Motor neuron (in vitro differentiated cells): ENCODE data around the gene LASP1. TPM values are rescaled to one million over a fixed set of nuclear protein-coding genes. Genes with fewer than 3 reads are reported as not detected.
"Not testable (repeated sequence)": the region's sequence is repeated elsewhere in the genome, so short reads cannot be mapped to it uniquely, and the experiment has no call there.

Source experiments
- ATAC-seq, 8 experiments: fragments of 200-7000 bp; cut with Tn5 transposase; replicated peaks in 6 of 8; 2 replicates each; pipeline ENCODE4 v1.8.0; 2021; ENCODE audit warnings: mild to moderate bottlenecking in 8 of 8, moderate library complexity in 8 of 8
- H3K27ac ChIP-seq, 2 donors: fragments of 250-450 bp; sonication (Bioruptor Pico); 2 replicates each; pipeline ENCODE4 v1.9.0; 2021; ENCODE audit warnings: antibody characterized with exemption in 2 of 2, mild to moderate bottlenecking in 2 of 2, moderate library complexity in 1 of 2
- H3K4me1 ChIP-seq, 2 donors: fragments of 250-450 bp; sonication (Bioruptor Pico); replicated peaks in 1 of 2; 2 replicates each; pipeline ENCODE4 v1.6.1; 2021; ENCODE audit warnings: antibody characterized with exemption in 2 of 2, mild to moderate bottlenecking in 2 of 2, moderate library complexity in 1 of 2
- H3K4me3 ChIP-seq, 5 donors: fragments of 250-450 bp; sonication (Bioruptor Pico); 2 replicates each; pipeline ENCODE4 v1.9.0; 2021; ENCODE audit warnings: antibody characterized with exemption in 5 of 5, mild to moderate bottlenecking in 5 of 5, moderate library complexity in 4 of 5
- WGBS, 10 experiments: fragments of 450-650 bp; shearing (Covaris generic); methylation state at CpG; one replicate each; pipeline ENCODE4 v1.0.0; 2022; 5-methylcytosine and 5-hydroxymethylcytosine counted together
- in situ Hi-C, 9 experiments: fragments of 400-800 bp; cut with MboI; loops; one replicate each; pipeline ENCODE4 v1.15.0; 2021; ENCODE audit warnings: low sequenced_read_pairs in 9 of 9, low pct_unique_long_range_greater_than_20kb in 2 of 9; ENCODE audit not compliant: unreplicated experiment in 9 of 9
- total RNA-seq, 8 experiments: library from RNA; unstranded; fragments of 300-600 nt; gene quantifications; 2 replicates each; pipeline versions ENCODE4 v1.2.3 to v1.2.4, GENCODE V29; 2022

Gene LASP1
- total RNA-seq, 8 experiments from 2014 or later = 33.2 to 95.1 (median 48.3) TPM

- in situ Hi-C loops = no loop called here
- no peak for ATAC-seq
- Histone ChIP-seq H3K27ac (no peak overlapping the region), H3K4me1 (peaks cover 3 to 12% of the 10 kb centered on the region in 2 donors), H3K4me3 (no peak overlapping the region)
- WGBS, 10 experiments = 20 to 100% (median 81%) methylated on average over 1 to 4 of the region's 9 CpGs; no CpG with 5 or more reads in 3 of the 10 experiments
Observed at GRCh38 chr17:38920374-38921291, 50.8 kb downstream of the LASP1 start.

GRCh38 chr17:38921756-38922411 lies 52.0 kb downstream of the LASP1 start:
- no peak overlapping the region for H3K4me3 ChIP-seq
- in situ Hi-C loops = no loop called here
- H3K4me1 ChIP-seq = peaks cover 3 to 17% of the 10 kb centered on the region in 2 donors
- H3K27ac ChIP-seq = no peak overlapping the region
- peak in 1 of 8 experiments; percentile 4 for ATAC-seq
- WGBS, 10 experiments = 40 to 100% (median 79%) methylated on average over 1 to 7 of the region's 13 CpGs; no CpG with 5 or more reads in 2 of the 10 experiments

DNA sequence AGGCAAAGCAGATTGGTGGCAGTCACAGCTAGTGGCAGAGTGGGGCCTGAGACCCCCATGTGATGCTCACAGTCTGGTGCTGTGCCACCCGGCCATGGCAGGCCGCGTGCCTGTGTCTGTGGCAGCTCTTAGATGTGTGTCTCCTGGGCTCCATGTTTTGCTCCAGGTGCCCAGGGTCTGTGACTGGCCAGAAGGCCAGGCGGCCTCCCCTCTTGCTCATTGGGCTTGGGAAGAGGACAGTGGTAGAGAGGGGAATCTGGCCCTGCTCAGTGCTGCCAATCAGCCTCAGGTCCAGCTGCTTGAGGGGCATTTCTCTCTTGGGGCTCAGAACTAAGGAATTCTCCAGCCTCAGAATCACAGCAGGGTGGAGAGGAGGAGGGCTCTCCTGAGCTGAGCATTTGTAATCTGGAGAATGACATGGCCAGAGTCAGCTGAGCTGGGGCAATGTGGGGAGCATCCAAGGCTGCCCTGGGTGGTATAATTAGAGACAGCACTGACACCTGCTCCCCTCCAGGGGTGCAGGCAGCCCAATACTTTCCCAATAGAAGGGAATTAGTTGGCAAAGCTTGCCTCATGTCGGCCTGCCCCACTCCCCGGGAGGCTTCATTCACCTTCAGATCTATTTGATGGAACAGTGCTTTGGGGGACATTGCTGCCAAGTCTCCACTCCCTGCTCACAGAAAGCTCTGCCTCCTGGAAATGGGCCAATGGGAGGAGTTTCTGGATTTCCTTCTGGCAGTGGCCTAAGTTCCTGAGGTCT lies 52.9 kb downstream of the LASP1 start:
- peak; percentile 27 to 60 (median 48) for ATAC-seq
- peaks cover 3 to 17% of the 10 kb centered on the region in 2 donors for H3K4me1 ChIP-seq
- no peak overlapping the region for H3K27ac ChIP-seq
- WGBS, 10 experiments = 20 to 100% (median 42%) methylated on average over 1 to 2 of the region's 6 CpGs; no CpG with 5 or more reads in 7 of the 10 experiments
- no peak overlapping the region for H3K4me3 ChIP-seq
- in situ Hi-C loops = no loop called here

GRCh38 chr17:38925263-38925995 lies 55.6 kb downstream of the LASP1 start, which contains the start of gene LASP1NB:
Gene LASP1NB, plus strand, starts transcription at chr17:38925614.
- H3K27ac ChIP-seq = peak within 1 kb of the TSS; percentile 92 to 94
- in situ Hi-C loops = no loop called here
- ATAC-seq = peak in 5 of 8 experiments; percentile 82 to 98 (median 94)

DNA sequence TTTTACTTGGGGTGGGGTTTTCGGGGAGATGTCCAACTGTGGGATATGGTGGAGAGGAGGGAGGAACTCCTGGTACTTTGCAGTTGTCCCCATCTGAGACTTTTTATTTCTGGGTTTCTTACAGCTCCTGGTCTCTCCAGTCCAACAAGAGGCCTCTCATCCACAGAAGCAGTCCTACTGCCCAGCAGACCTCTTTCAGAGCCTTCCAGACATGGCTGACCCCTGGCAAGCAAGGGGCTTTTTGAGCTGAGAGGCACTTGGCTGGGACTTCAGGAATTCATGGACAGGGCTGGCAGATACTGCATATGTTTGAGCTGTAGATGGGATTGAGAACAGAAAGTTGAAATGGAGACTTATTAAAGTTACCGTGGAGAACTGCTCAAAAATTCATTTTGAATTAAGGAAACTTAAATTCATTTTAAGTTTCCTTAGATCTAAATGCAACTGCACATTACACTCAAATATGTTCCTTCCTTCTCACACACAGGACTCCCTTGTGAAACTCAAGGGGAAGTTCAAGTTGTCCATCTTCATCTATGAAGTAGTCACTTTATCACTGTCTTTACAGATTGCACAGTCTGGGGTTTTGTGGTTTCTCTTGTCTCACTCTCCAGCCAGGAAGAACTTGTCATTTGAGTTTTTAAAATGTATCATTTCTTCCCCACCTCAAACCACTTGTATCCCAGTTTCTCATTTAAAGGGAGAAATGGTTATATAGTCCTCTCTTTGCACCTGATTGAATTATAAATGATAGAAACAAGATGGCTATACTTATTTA lies 56.6 kb downstream of the LASP1 start:
- H3K4me1 ChIP-seq = peaks cover 3 to 17% of the 10 kb centered on the region in 2 donors
- 17 to 100% (median 78%) methylated on average over 1 to 2 of the region's 2 CpGs; no CpG with 5 or more reads in 2 of the 10 experiments for WGBS, 10 experiments
- ATAC-seq = no peak
- peak overlapping the region in 4 of 5 donors; percentile 33 to 49 (median 46) for H3K4me3 ChIP-seq
- H3K27ac ChIP-seq = no peak overlapping the region
- in situ Hi-C loops = no loop called here

More at GRCh38 chr17:38925263-38925995, 55.6 kb downstream of the LASP1 start, which contains the start of gene LASP1NB:
- WGBS, 10 experiments = 0 to 86% (median 46%) methylated on average over 1 to 8 of the region's 14 CpGs
- H3K4me3 ChIP-seq = peak within 1 kb of the TSS; percentile 21 to 49 (median 43)
- peaks cover 3 to 17% of the 10 kb centered on the region in 2 donors for H3K4me1 ChIP-seq

- H3K27ac ChIP-seq, H3K4me3 ChIP-seq, ATAC-seq, H3K4me1 ChIP-seq, in situ Hi-C loops: not testable (repeated sequence)
- no CpG with 5 or more reads among the region's 36 CpGs for WGBS, 10 experiments
Observed at GRCh38 chr17:38930782-38931181, 60.9 kb downstream of the LASP1 start.

- 85 to 100% (median 90%) methylated on average over 2 to 9 of the region's 9 CpGs; no CpG with 5 or more reads in 3 of the 10 experiments for WGBS, 10 experiments
- ATAC-seq, H3K4me3 ChIP-seq, H3K27ac ChIP-seq, in situ Hi-C loops, H3K4me1 ChIP-seq: not testable (repeated sequence)
Observed at GRCh38 chr17:38933962-38934361, 64.1 kb downstream of the LASP1 start.

- in situ Hi-C loops = no loop called here
- Histone ChIP-seq H3K27ac (no peak overlapping the region), H3K4me1 (peaks cover 6 to 11% of the 10 kb centered on the region in 2 donors), H3K4me3 (no peak overlapping the region)
- ATAC-seq = no peak
Observed at GRCh38 chr17:38939987-38940386, 70.1 kb downstream of the LASP1 start.

DNA sequence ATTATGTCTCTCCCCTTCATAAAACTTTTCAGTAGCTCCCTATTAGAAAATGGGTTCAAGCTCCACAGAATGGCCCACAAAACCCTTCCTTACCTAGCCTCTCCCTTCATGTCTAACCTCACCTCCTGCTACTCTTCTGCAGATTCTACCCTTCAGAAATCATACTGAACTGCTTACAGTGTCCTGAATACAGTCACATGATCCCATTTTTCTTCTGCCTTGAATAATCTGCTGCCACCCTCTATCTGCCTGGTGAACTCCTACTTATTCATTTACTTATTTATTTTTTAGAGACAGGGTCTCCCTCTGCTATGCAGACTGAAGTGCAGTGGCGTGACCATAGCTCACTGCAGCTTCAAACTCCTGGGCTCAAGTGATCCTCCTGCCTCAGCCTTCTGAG lies 70.5 kb downstream of the LASP1 start:
- in situ Hi-C loops = no loop called here
- no peak overlapping the region for H3K4me3 ChIP-seq
- H3K27ac ChIP-seq = no peak overlapping the region
- 50 to 100% (median 76%) methylated on average over 1 of the region's 1 CpG; no CpG with 5 or more reads in 4 of the 10 experiments for WGBS, 10 experiments
- peak in 7 of 8 experiments; percentile 38 to 69 (median 57) for ATAC-seq
- H3K4me1 ChIP-seq = peaks cover 6 to 11% of the 10 kb centered on the region in 2 donors

DNA sequence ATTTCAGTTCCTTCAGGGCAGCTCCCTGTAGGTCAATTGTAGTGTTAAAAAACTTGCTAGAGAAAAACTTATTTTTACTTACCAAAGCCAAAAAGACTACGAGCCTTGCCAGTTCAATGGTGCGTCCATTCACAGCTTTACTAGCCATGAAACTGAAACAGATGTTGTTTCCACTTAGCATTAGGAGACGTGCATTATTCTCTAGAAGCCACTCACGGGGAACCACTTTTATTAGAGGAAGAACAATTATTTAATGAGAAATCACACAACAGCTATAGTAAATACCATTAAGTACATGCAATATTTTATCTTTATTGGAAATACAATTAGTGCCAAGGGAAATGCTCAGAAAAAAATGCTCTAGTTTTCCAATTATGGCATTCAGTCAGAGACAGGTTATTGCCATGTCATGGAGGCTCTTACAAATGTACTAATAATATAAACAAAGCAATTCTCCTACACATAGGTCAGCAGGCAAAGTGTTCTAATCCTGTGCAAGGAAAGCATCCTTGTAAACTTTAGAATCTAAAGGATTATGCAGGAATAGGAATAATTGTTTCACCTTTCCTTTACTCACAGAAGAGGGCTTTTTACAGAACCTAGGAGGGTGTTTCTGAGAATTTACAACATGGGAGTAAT lies 73.0 kb downstream of the LASP1 start:
- ATAC-seq = peak in 3 of 8 experiments; percentile 30 to 60 (median 50)
- Histone ChIP-seq H3K4me3 (no peak overlapping the region), H3K27ac (no peak overlapping the region), H3K4me1 (peaks cover 6 to 11% of the 10 kb centered on the region in 2 donors)
- in situ Hi-C loops = no loop called here
- 0 to 85% (median 39%) methylated on average over 2 to 4 of the region's 4 CpGs; no CpG with 5 or more reads in 2 of the 10 experiments for WGBS, 10 experiments

DNA sequence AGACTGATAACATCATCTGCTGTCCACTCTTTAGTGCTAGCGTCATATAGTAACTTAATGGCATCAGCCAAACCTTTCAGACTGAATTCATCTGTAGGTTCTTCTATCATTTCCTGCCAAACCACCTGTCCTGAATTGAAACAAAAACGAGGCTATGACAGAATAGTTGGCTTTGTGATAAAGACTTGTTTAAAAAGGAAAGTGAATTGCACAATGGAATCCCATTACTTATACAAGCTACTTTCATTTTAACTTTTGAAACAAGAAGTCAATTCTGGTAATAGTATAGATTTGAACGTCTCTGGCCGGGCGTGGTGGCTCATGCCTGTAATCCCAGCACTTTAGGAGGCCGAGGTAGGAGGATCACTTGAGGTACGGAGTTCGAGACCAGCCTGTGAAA lies 73.7 kb downstream of the LASP1 start:
- no peak for ATAC-seq
- H3K27ac ChIP-seq = no peak overlapping the region
- no peak overlapping the region for H3K4me3 ChIP-seq
- H3K4me1 ChIP-seq = peaks cover 2 to 9% of the 10 kb centered on the region in 2 donors
- WGBS, 10 experiments = 50 to 100% (median 72%) methylated on average over 1 to 8 of the region's 8 CpGs
- in situ Hi-C loops = no loop called here
